SKM-1 (cell line): ENCODE measurements around the gene ATP2B3.
A peak's percentile ranks its signal among the peaks of the same experiment; 100 is the strongest.

Experiments used
- DNase-seq: peaks from one replicate; lab custom pipeline; 2025; ENCODE audit not compliant: unreplicated experiment; lab: John Stamatoyannopoulos, UW

ATP2B3 gene

DNA sequence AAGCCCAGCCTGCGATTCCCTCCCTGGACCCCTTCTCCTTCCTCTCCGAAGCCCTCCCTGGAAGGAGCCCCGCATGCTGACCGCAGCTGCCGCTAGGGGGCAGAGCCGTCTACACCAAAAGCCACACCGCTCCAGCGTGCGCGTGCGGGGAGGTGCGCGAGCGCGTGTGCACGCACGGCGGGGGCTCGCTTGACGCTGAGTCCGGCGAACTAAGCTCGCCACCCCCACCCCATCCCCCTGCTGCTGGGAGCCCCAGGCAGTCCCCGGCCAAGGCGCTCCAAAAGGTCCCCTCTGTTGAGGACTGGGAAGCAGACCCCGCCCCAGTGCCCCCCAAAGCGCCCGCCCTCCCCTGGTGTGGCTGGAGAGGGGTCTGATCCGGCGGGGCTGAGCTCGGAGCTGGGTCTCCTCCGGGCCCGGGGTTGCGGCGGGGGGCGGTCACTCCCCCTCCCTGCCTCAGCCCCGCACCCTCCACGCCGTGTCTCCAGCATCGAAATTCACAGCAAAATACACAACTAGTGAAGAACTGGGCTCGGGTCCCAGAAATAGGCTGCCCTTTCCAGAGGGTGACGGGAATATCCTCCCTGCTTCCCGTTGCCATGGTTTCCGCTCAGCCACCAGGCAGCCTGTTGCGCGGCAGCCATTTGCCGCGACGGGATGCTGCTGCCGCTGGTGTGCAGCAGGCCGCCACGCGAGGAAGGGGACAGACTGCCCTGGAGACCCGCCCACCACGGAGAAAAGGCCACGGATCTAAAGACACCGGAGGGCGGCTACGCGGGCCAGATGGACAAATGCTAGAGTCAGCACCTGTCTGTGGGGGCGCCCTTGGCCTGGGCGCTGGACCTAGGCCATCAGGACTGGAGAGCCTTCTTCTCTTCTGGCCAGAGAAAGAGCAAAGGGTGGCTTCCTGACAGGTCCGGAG, 92.7 kb downstream of the ATP2B3 start:
- DNase-seq: peak; percentile 4

DNA sequence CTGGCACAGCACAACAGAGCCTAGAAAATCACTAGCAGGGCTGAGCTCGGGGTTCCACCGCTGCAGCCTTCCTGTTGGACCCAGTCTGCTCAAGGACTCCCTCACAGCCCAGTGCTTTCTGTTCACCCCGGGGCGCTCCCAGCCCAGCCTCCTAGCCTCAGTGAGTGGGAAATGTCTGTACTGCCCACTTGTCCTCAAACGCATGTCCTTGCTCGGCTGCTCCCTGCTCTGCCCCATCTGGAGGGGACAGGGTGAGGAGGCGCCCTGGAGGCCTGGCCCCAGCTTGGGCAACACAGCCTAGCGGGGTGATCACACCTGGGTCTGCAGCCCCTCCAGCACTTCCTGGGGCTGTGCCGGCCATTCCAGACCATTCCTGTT, 93.4 kb downstream of the ATP2B3 start:
- DNase-seq: no peak

DNA sequence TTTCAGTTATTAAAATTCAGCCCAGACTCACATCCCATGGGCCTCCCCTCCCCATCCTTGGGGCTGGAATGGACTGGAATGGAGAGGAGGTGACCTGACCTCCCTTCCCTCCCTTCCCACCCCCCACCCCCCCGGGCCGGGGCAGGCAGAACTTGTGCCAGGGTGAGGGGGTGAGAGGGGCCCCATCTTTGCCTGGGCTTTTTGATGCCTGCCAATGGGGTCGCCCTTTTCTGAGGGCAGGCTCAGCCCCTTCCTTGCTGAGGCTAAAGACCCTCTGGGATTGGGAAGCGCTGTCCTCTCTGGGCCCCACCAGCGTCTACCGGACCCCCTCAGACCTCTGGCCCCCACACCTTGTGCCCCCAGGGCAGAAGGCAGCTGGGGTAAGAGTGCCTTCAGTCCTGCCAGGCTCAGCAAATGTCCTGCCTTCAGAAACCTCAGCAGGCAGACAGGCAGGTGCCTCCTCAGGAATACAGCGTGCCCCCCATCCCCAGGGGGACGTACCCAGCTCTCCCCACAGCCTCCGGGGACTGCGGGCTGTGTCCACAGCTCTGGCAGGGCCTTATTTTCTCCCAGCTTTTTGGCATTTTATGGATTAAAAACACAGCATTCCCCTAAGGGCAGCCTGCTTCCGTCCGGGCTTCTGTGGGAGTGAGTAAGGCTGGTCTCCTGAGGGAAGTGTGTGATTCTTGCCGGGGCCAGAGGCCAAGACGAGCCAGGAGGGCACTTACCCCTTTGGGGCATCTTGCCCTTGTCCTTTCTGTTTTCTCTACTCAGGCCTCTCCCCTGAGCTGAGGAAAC, 94.1 kb downstream of the ATP2B3 start:
- DNase-seq: no peak

DNA sequence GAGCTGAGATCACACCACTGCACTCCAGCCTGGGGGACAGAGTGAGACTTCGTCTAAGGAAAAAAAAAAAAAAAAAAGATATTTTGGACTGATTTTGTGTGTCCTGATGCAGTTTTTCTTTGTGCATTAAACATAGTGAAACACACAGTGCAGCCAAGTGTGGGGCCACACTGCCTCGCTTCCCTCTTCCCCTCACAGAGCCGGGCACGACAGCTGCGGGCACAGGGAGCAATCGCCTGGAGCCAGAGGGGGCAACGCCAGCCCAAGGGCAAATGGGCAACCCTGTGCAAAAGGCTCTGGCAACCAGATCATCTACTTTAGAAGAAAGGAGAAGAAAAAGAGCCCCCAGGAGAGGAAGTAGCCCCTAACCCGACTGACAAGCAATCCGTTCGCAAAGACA, 95.0 kb downstream of the ATP2B3 start:
- no peak for DNase-seq

DNA sequence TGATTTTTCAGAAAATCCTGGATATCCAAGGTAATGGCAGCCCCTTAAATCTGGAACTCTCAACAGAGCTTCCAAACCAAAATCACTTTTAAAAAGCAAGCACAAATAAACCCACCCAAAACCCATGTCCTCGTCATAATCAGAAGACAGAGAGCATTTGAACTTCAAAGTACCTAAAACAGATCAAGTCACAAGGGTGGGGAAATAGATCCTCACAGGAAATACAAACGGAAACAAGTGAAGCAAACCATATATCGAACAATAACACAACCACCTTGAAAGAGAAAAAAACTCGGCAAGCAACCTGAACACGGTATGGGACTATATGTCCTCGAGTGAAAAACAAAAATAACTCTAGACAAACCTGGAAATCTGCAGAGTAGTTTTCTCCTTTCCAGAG, 97.4 kb downstream of the ATP2B3 start:
- no peak for DNase-seq

DNA sequence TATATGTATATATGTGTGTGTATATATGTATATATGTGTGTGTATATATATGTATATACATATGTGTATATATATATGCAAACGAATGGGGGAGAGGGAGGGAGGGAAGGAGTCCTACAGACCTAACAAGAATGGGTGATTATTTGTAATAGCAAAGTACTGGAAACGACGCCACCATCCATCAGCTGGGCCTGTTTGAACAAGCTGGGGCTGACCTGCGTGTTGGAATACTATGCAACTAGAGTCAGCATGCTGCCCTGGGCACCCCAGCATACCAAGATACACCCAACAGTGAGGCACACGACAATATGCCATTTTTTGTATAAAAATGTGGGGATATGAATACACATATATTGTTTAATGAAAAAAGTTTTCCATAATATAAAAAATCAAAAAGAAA, 103.1 kb downstream of the ATP2B3 start:
- no peak for DNase-seq

DNA sequence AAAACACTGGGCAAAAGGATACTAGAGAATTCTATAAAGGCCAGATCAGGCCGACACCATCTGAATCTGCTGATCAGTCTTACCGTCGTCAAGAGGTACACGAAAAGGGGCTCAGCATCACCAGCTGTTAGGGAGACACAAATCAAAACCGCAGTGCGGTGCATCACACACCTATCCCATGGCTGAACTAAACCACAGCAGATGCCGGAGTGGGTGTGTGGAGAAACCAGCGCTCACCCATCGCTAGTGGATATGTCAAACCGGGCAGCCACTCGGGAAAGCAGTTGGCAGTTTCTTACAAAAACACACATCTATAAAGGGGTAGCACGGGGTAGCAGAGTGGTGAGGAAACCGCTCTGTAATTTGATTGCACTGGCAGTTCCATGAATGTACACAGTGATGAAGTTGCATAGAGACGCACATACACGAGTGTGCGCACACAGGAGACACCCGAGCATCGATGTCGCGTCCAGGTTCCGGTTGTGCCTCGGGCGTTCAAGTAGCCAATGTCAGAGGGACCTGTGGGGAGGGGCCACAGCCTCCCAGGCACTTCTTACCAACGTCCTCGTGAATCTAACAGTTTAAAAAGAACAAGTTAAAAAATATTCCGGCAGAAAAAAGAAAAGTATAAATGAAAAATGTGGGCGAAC, 104.6 kb downstream of the ATP2B3 start:
- DNase-seq: no peak

DNA sequence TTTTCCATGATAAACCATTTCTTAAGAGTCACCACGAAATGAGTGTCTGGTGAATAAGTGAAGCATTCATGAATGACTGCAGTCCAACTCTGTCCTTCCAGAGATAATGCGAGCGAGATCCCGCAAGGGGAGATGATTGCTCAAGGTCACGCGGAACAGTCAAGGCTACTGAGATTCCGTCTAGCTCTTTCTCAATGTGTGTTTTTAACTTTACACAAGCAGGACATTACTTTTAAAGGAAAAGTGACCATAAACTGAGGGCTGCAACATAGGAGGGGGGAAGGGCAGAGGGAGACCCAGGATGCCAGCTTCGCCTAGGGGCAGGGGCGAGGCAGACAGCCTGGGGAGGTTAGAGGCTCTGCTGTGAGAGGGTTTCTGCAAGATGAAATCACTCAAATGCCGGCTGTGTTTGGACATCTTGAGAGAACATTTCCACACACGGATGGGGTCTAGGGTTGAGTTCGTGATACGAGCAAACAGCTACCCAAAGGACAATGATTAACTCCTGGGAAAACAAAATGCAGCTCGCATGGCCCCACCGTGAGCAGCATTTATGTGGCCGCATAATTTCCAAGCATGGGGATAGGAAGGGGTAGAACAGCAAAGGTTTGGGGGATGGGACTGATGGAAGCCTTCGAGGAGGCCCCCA, 105.3 kb downstream of the ATP2B3 start:
- no peak for DNase-seq

DNA sequence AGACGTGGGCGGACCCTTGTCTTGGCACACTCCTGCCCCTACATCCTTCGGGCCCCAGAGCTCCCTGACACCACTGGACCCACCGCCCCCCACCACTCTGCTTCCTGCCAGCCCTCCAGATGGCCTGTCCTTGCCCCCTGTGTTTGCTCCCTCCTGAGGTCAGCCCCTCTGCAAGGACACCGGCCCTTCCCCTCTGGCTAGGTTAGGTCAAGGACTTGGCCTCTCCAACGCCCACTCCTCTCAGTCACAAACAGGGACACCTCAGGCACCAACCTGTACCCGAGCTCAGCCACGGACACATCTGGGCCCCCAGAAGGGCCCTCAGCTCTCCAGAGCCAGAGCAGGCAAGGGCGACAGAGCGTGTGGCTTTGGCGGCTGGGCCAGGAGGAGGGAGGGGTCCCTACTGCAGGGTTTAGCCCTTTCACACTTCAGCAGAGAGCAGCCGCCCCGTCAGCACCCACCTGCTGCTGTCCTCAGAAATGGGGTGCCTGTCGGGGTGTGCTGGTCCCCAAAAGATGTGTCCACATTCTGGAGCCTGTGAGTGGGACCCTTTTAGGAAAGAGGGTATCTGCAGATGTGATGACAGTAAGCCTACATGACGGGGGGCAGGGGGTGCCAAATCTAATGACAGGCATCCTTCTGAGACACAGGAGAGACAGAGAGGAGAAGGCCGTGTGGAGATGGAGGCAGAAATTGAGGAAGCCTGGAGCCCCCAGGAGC, 106.0 kb downstream of the ATP2B3 start:
- no peak for DNase-seq

DNA sequence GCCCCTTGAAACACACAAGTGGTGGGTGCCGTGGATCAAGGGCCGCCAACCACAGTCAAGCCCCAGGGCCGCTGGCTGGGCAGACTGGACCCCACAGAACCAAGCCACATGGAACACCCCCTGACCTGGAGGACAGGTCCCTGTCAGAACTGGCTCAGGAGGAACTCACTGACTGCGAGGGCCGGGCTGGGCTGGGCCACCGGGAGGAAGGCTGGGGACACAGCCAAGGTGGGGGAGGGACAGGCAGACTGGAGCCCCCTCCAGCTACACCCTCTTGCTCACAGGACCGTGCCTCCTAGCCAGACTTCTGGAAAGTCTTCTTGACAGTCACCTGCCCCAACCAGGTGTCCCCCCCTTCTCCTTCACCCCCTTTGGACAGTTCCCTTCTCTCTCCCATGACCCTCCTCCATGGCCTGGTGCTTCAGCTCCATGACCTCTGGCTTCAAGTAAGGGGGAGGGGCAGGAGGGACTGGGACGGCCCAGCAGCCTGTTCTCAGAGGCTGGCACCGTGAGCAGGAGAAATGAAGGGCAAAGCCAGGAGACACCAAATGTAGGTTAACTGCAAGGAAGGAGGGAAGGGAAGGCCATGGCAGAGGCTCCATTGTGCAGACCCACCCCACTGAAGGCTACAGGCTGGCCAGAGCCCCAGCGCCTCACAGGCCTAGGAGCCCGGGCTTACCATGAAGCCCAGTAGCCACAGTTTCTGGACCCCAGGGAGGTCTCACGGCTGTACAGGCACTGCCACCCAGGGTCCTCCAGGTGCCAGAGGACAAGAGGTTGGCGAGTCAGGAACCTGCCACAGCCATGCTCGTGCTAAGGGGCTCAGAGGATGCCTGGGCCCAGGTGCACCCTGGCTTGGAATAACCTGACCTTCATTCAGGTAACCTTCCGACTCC, 107.0 kb downstream of the ATP2B3 start:
- no peak for DNase-seq

DNA sequence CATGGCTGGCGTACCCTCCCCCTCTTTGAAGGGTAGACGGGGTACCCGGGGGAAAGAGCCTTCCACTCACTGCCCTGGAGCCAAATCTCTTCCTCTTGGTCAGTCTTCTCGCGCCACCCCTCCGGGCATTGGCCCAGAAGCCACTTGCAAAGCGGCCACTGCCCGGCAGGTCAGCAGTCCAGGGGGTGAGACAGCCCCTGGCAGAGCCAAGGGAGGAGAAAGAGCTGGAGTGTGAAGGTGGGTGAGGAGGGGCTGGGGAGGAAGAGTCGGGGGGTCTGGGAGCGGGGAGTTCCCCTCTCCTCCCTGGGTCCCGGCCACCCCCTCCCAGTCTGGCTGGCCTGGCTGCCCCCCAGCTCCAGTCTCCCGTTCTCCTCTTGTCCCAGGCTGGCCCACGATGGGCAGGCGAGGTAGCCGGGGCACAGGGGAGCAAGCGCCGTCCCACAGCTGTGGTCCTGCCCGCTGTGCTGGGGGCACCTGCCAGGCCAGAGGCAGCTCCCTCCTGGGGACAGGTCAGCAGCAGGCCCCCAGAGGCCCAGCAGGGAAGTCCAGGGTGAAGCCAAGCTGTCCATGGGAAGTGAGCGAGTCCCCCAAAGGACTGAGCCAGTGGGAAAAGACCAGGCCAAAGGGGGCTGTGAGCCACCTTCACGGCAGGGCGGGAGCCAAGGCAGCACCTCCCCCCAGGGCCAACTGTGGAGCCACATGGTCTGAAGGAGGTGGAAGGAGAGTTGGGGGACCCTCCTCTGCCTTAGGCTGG, 108.0 kb downstream of the ATP2B3 start:
- DNase-seq: no peak

DNA sequence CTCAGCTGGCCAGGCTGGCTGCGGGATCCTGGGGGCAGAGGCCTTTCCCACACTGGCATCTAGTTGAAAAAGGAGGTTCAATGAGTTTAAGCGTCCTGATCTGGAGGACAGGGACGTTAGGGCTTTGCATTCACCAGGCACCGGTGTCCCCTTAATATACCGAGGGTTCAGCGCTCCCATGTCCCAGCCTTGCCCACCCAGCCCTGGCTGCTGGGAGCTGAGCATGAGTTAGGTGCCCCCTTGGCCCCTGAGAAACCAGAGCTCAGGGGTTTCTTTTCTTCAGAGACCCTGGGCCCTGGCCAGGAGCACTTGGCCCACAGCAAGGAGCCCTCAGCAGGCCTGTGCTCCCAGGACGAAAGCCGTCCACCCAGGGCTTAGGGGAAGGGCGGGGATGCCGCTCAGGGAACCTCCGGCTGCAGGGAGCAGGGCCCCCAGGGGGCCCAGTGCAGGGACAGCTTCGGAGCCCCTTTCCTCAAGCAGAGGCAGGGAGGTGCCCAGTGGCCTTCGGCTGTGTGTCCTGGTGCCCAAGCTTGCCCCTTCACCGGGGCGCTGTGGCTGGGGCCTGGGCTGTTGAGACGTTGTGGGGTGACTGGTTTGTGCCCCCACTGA, 108.7 kb downstream of the ATP2B3 start:
- no peak for DNase-seq

DNA sequence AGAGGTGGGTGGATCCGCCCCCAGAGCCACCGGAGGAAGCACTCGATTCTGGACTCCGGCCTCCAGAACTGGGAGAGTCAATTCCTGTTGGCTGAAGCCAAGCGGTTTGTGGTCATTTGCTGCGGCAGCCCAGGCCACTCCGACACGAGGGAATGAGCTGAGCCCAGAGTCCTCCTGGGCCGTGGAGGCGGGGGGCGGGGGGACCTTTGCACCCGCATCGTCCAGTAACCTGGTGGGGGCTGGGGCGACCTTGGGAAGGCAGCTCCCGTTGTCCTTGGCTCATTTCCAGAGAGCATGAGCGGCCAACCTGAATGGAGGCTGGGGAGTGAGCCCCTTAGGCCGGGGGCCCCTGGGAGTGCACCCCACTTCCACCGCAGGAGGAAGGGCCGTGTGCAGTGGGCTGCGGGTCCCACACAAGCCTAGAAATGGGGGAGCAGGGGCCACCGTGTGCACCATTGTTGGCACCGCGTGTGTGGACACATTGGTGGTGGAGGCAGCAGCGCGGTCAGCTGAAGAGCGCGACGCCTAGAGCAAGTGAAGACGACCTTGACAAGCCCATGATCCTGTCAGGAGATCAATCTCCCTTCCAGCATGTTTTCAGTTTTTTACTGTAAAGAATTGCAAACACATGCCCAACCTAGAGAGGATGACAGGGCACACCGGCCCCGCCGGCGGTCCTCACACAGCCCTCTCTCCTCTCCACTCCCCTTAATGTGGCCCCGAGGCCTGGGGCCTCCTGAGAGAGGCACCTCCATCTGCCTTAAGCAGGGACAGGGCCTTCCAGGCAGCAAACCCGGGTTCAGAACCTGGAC, 109.6 kb downstream of the ATP2B3 start:
- DNase-seq: no peak

DNA sequence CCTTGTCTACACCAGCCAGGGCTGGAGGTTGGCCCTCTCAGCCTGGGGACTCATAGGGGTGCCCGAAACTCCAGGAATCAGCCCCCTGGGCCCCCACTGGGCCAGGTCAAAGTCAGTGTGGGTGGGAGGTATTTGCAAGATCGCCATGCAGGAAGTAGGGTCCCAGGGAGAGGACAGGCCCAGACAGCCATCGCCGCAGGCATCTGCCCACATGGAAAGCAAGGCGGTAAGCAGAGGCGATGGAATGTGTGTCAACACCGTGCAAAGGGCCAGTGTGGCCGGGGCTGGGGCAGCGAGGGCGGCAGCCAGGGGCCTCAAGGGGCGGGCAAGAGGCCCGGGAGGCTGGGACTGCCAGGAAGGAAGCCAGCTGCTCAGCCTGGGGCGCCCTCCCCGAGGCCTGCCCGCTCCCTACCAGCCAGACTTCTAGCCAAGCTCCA, 110.3 kb downstream of the ATP2B3 start:
- no peak for DNase-seq

DNA sequence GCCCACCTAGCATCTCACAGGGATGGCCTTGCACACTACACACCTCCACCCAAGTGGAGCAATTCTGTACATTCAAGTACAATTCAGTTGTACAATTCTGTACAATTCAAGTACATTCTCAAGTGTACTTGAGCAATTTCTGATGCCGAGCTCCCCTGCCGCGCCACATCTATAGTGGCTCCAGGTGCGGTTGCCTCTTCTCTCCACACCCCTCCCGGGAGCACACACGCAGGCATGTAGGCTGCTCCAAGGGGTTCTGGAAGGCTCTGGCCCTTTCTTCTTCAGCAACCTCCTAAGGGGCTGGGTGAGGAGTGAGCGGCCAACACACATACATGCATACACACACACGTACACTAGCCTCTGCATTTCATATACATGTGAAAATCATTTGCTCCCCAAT, 110.7 kb downstream of the ATP2B3 start:
- DNase-seq: no peak

DNA sequence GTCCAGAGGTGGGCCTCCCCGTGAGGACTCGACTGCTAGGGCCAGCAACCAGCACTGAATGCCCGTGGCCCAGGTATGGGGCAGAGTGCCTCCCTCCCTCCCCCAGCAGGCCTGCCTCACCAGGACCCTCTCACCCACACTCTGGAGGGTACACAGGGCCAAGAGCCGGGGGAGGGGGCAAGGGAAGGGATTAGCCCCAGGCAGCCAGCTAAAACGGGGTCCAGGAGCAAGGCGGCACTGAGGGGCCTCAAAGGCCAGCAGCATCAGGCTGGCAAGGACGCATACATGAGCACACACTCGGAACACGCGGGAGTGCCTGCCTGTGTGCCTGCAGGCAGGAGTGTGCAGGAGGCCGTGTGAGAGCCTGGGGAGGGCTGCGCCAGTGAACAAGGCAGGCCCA, 111.2 kb downstream of the ATP2B3 start:
- no peak for DNase-seq

DNA sequence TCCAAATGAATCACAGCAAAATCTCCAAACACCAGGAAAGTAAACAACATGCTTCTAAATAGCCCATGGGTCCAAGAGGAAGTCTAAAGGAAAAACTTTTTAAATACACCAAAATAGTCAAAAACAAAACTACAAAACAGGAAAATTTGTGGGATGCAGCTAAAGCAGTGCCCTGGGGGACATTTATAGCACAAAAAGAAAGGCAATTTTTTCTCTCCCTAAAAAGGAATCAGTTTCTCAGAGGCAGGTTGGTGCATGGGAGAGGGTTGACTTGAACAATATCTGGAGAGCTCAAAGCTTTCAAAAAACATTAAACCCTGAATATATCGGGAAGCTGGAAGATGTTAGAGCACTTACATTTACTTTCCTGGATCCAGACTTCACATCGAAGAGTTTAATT, 113.9 kb downstream of the ATP2B3 start:
- DNase-seq: no peak
